HEK293 (cell line): ENCODE measurements around the gene KRT5.

Experiments
- CTCF ChIA-PET: fragments of 350-600 bp; formaldehyde crosslinking; extraction: SDS; loops from one replicate; lab custom pipeline; 2021; ENCODE audit warnings: antibody characterized with exemption; lab: Yijun Ruan, JAX
- POLR2A ChIA-PET: fragments of 300-600 bp; formaldehyde crosslinking; extraction: SDS; loops from one replicate; lab custom pipeline; 2020; ENCODE audit warnings: antibody characterized with exemption, inconsistent platforms; lab: Yijun Ruan, JAX
- H3K27ac ChIP-seq: fragments of 200-500 bp; sonication (Bioruptor generic); 2 replicates; pipeline ENCODE4 v1.5.1; 2014; ENCODE audit warnings: low read depth, low read length, control low read depth, inconsistent platforms; ENCODE audit errors: extremely low read depth
- H3K36me3 ChIP-seq, 2 experiments: fragments of 200-500 bp in 1 of 2; sonication (Bioruptor generic) in 1 of 2; 1 replicate in 1 of 2; 2 replicates in 1 of 2; pipeline ENCODE4 v1.5.1; 2014 to 2017; ENCODE audit warnings: inconsistent platforms in 2 of 2, low read length in 2 of 2; ENCODE audit not compliant: control insufficient read depth in 2 of 2, insufficient read depth in 1 of 2
- H3K4me1 ChIP-seq: fragments of 200-500 bp; sonication (Bioruptor generic); 2 replicates; pipeline ENCODE4 v1.5.1; 2014; ENCODE audit warnings: mild to moderate bottlenecking, low read length, inconsistent platforms; ENCODE audit not compliant: control insufficient read depth, insufficient read depth
- H3K4me3 ChIP-seq: 2 replicates; pipeline ENCODE4 v1.5.1; 2011; ENCODE audit warnings: low read depth, mild to moderate bottlenecking, control low read depth, low read length, moderate library complexity
- H3K9me3 ChIP-seq: fragments of 200-500 bp; sonication (Bioruptor generic); 2 replicates; pipeline ENCODE4 v1.5.1; 2014; ENCODE audit warnings: low read depth, low read length, inconsistent platforms; ENCODE audit not compliant: control insufficient read depth, insufficient read depth
- ATF2 ChIP-seq: fragments of 450-650 bp; formaldehyde crosslinking; IDR thresholded peaks from 2 replicates; pipeline ENCODE4 v1.5.1; 2016; ENCODE audit warnings: missing biosample characterization, missing genetic modification characterization, low read depth
- HOXC10 ChIP-seq: sonication (generic); formaldehyde crosslinking; IDR thresholded peaks from 2 replicates; pipeline ENCODE4 v1.8.1; 2023; ENCODE audit warnings: mild to moderate bottlenecking, missing genetic modification reagents
- IKZF3 ChIP-seq: fragments of 450-650 bp; IDR thresholded peaks from 2 replicates; pipeline ENCODE4 v1.5.0; 2018; ENCODE audit warnings: missing biosample characterization, mild to moderate bottlenecking, missing genetic modification characterization, moderate library complexity
- PATZ1 ChIP-seq: fragments of 450-650 bp; formaldehyde crosslinking; IDR thresholded peaks from 2 replicates; pipeline ENCODE4 v1.5.1; 2016; ENCODE audit warnings: missing biosample characterization, missing genetic modification characterization
- SALL2 ChIP-seq: fragments of 450-650 bp; formaldehyde crosslinking; IDR thresholded peaks from 2 replicates; pipeline ENCODE4 v1.5.0; 2017; ENCODE audit warnings: missing biosample characterization, mild to moderate bottlenecking, missing genetic modification characterization, borderline replicate concordance
- SP2 ChIP-seq: fragments of 450-650 bp; formaldehyde crosslinking; IDR thresholded peaks from 2 replicates; pipeline ENCODE4 v1.5.1; 2016; ENCODE audit warnings: missing biosample characterization, missing genetic modification characterization
- TCF7L2 ChIP-seq: IDR thresholded peaks from 2 replicates; pipeline ENCODE4 v1.6.1; 2011; ENCODE audit warnings: low read depth, mild to moderate bottlenecking, inconsistent platforms, low read length, moderate library complexity, borderline replicate concordance
- ZBTB20 ChIP-seq: fragments of 450-650 bp; formaldehyde crosslinking; IDR thresholded peaks from 2 replicates; pipeline ENCODE4 v1.5.1; 2016; ENCODE audit warnings: missing biosample characterization, missing genetic modification characterization
- ZNF132 ChIP-seq: fragments of 450-650 bp; formaldehyde crosslinking; IDR thresholded peaks from 2 replicates; pipeline ENCODE4 v1.5.1; 2017; ENCODE audit warnings: missing biosample characterization, missing genetic modification characterization, borderline replicate concordance
- ZNF175 ChIP-seq: fragments of 450-650 bp; formaldehyde crosslinking; IDR thresholded peaks from 2 replicates; pipeline ENCODE4 v1.5.1; 2016; ENCODE audit warnings: missing biosample characterization, missing genetic modification characterization
- ZNF184 ChIP-seq: fragments of 450-650 bp; IDR thresholded peaks from 2 replicates; pipeline ENCODE4 v1.5.1; 2018; ENCODE audit warnings: missing biosample characterization, mild to moderate bottlenecking, missing genetic modification characterization
- ZNF19 ChIP-seq: fragments of 450-650 bp; formaldehyde crosslinking; IDR thresholded peaks from 2 replicates; pipeline ENCODE4; 2016; ENCODE audit warnings: missing biosample characterization, missing genetic modification characterization, low read depth
- ZNF280C ChIP-seq: fragments of 450-650 bp; formaldehyde crosslinking; IDR thresholded peaks from 2 replicates; pipeline ENCODE4 v1.5.1; 2016; ENCODE audit warnings: missing biosample characterization, missing genetic modification characterization
- ZNF398 ChIP-seq: fragments of 450-650 bp; formaldehyde crosslinking; IDR thresholded peaks from 2 replicates; pipeline ENCODE4 v1.5.1; 2017; ENCODE audit warnings: missing biosample characterization, missing genetic modification characterization
- ZNF48 ChIP-seq: fragments of 450-650 bp; formaldehyde crosslinking; IDR thresholded peaks from 2 replicates; pipeline ENCODE4 v1.5.1; 2016; ENCODE audit warnings: missing biosample characterization, missing genetic modification characterization
- ZNF548 ChIP-seq: fragments of 450-650 bp; formaldehyde crosslinking; IDR thresholded peaks from 2 replicates; pipeline ENCODE4 v1.5.1; 2016; ENCODE audit warnings: missing biosample characterization, missing genetic modification characterization
- ZNF664 ChIP-seq: fragments of 450-650 bp; formaldehyde crosslinking; IDR thresholded peaks from 2 replicates; pipeline ENCODE4 v1.5.1; 2016; ENCODE audit warnings: missing biosample characterization, missing genetic modification characterization
- ZNF792 ChIP-seq: fragments of 450-650 bp; formaldehyde crosslinking; IDR thresholded peaks from 2 replicates; pipeline ENCODE4 v1.5.1; 2016; ENCODE audit warnings: missing biosample characterization, missing genetic modification characterization
- ZXDB ChIP-seq: fragments of 450-650 bp; formaldehyde crosslinking; IDR thresholded peaks from 2 replicates; pipeline ENCODE4 v1.5.1; 2016; ENCODE audit warnings: missing biosample characterization, missing genetic modification characterization
- TF ChIP-seq, protein P1 (sequence below): fragments of 450-650 bp; formaldehyde crosslinking; IDR thresholded peaks from 2 replicates; pipeline ENCODE4 v1.5.1; 2016; ENCODE audit warnings: missing biosample characterization, missing genetic modification characterization
- TF ChIP-seq, protein P2 (sequence below): fragments of 450-650 bp; formaldehyde crosslinking; IDR thresholded peaks from 2 replicates; pipeline ENCODE4; 2016; ENCODE audit warnings: missing biosample characterization, missing genetic modification characterization

Gene KRT5

GRCh38 chr12:52473768-52474167 is 46.4 kb downstream of the KRT5 start, which contains the start of gene KRT6C (continued):
- TF ChIP-seq SALL2 (tag by site-specific recombination), result no peak
- no peak for TF ChIP-seq ZBTB20 (tag by site-specific recombination)
- no peak for TF ChIP-seq HOXC10 (CRISPR knock-in tag)
- TF ChIP-seq, protein P1, sequence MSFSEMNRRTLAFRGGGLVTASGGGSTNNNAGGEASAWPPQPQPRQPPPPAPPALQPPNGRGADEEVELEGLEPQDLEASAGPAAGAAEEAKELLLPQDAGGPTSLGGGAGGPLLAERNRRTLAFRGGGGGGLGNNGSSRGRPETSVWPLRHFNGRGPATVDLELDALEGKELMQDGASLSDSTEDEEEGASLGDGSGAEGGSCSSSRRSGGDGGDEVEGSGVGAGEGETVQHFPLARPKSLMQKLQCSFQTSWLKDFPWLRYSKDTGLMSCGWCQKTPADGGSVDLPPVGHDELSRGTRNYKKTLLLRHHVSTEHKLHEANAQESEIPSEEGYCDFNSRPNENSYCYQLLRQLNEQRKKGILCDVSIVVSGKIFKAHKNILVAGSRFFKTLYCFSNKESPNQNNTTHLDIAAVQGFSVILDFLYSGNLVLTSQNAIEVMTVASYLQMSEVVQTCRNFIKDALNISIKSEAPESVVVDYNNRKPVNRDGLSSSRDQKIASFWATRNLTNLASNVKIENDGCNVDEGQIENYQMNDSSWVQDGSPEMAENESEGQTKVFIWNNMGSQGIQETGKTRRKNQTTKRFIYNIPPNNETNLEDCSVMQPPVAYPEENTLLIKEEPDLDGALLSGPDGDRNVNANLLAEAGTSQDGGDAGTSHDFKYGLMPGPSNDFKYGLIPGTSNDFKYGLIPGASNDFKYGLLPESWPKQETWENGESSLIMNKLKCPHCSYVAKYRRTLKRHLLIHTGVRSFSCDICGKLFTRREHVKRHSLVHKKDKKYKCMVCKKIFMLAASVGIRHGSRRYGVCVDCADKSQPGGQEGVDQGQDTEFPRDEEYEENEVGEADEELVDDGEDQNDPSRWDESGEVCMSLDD (tag by site-specific recombination), result no peak
- TF ChIP-seq ZNF132 (tag by site-specific recombination), result no peak
- no peak for TF ChIP-seq ZNF175 (tag by site-specific recombination)
- TF ChIP-seq ZNF792, result no peak

DNA sequence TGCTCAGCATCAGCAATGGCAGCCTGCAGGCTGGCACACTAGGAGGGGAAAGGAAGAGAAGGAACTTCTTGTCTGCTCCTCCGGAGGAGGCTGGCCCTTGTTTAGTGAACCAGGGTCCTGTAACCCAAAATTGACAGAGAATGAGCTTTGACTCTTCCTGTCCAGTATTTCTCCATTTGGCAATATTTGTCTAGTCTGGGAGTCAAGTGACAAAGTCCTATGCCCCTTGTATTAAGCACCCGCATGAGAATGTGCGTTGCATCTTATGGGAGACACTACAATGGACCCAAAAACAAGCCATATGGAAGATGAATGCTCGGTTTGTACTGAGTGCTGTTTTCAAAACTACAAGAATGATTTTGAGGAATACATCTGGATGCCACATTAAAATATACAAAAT is 50.3 kb downstream of the KRT5 start:
- Histone ChIP-seq H3K36me3 (no peaks in the 10 kb centered on the region), H3K4me3 (no peak overlapping the region), H3K4me1 (no peaks in the 10 kb centered on the region), H3K27ac (no peak overlapping the region), H3K9me3 (no peaks in the 10 kb centered on the region)
- TF ChIP-seq ZNF19 (tag by site-specific recombination) (no peak), ATF2 (tag by site-specific recombination) (no peak), ZNF548 (tag by site-specific recombination) (no peak), ZNF280C (tag by site-specific recombination) (no peak), ZNF664 (tag by site-specific recombination) (no peak), IKZF3 (tag by site-specific recombination) (no peak)
- ChIA-PET POLR2A (no interaction called here), CTCF (no interaction called here)

DNA sequence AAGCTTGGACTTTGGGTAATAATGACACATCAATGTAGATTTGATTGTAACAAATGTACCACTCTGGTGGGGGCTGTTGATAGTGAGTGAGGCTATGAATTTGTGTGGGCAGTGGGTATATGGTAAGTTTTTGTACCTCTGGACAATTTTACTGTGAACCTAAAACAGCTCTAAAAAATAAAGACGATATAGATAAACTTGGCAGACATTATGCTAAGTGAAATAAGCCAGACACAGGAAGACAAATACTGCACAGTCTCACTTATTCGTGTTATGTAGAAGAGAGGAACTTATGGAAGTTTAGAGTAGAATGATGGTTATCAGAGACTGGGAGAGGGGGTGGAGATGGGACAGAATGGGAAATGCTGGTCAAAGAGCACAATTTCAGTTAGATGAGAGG is 55.3 kb downstream of the KRT5 start:
- H3K36me3 ChIP-seq, result no peaks in the 10 kb centered on the region
- no peaks in the 10 kb centered on the region for H3K4me1 ChIP-seq
- H3K4me3 ChIP-seq, result no peak overlapping the region
- H3K9me3 ChIP-seq, result no peaks in the 10 kb centered on the region
- CTCF ChIA-PET, result interaction anchor here (0.6 kb wide), 2 partner anchors 28 to 45 kb away, joined by 3 to 5 read pairs; no protein-coding TSS in a partner anchor
- no peak overlapping the region for H3K27ac ChIP-seq
- POLR2A ChIA-PET, result no interaction called here
- TF ChIP-seq PATZ1 (tag by site-specific recombination) (no peak), ZNF184 (tag by site-specific recombination) (no peak), ZNF48 (tag by site-specific recombination) (no peak), TCF7L2 (no peak), SP2 (no peak), ZXDB (tag by site-specific recombination) (no peak), ZNF398 (tag by site-specific recombination) (no peak)
- TF ChIP-seq, protein P2, sequence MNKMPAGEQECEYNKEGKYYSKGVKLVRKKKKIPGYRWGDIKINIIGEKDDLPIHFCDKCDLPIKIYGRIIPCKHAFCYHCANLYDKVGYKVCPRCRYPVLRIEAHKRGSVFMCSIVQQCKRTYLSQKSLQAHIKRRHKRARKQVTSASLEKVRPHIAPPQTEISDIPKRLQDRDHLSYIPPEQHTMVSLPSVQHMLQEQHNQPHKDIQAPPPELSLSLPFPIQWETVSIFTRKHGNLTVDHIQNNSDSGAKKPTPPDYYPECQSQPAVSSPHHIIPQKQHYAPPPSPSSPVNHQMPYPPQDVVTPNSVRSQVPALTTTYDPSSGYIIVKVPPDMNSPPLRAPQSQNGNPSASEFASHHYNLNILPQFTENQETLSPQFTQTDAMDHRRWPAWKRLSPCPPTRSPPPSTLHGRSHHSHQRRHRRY (tag by site-specific recombination), result no peak
